NCI-H226 (cell line): ENCODE measurements around the gene RPL10.

Experiments
- DNase-seq: peaks from one replicate; pipeline ENCODE4 v3.0.0-alpha.2; 2015

RPL10 gene

GRCh38 chrX:154401918-154402621 is 3.9 kb downstream of the RPL10 start:
- no peak for DNase-seq

- DNase-seq = no peak
Observed at GRCh38 chrX:154402622-154403127, 4.5 kb downstream of the RPL10 start.

GRCh38 chrX:154403192-154403591 is 5.0 kb downstream of the RPL10 start:
- DNase-seq = no peak

DNA sequence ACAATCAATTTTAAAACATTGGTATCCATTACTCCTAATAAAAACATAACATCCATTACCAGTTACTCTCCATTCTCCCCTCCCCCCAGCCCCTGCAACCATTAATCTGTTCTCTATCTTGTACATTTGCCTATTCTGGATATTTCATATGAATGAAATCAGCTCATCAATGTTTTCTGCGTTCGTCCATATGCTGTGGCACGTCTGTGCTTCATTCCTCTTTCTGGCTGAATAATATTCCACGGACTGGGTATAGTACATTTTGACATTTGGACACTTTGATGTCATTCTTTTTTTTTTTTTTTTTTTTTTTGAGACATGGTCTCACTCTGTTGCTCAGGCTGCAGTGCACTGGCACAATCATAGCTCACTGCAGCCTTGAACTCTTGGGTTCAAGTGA is 5.7 kb downstream of the RPL10 start:
- DNase-seq = no peak

- DNase-seq = no peak
Observed at GRCh38 chrX:154404625-154405192, 6.5 kb downstream of the RPL10 start.

DNA sequence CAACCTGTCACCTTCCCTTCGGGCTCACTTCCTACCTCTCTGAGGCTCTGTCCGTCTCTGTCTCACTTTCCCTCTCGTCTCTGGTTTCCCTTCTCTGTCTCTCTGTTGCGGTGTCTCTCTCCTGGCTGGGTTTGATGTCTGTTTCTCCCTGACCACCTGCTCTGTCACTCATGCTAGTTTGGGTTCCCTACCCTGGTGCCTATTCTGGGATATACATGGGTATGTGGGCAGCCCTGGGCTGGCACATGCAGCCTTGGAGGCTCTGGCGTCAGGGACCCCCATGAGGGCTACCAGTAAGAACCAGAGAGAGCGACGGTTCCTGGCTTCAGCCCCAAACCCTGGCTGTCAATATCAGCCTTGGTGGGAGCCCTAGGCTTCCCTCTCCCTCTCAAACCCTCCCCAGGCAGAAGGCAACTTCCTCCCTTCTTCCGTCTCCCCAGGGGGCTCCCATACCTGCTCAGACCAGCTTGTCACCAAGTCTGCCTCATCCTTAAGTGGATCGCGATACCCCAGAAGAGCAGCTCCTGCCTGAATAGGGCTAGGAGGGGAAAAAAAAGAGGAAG is 10.6 kb downstream of the RPL10 start:
- DNase-seq = no peak

- peak; percentile 89 for DNase-seq
Observed at GRCh38 chrX:154409222-154409871, 11.2 kb downstream of the RPL10 start, which contains the start of gene DNASE1L1. TSS of gene DNASE1L1 (minus strand) at chrX:154409254. CDS start at chrX:154405568, 3,686 bp downstream.

DNA sequence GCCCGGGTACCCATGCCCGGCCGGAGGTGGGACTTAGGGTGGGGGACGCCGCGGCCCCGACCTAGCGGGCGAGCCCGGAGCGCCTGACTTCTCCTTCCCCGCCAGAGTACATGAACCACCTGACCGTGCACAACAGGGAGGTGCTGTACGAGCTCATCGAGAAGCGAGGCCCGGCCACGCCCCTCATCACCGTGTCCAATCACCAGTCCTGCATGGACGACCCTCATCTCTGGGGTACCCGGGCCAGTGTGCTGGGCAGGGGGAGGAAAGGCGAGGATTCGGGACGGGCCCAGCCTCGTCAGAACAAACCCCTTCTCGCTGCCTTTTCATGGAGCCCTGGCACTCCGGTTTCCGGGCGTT is 13.8 kb downstream of the RPL10 start:
- DNase-seq = peak; percentile 60

- no peak for DNase-seq
Observed at GRCh38 chrX:154412468-154412867, 14.3 kb downstream of the RPL10 start.

GRCh38 chrX:154413142-154413541 is 15.0 kb downstream of the RPL10 start:
- no peak for DNase-seq

GRCh38 chrX:154417157-154417556 is 19.0 kb downstream of the RPL10 start:
- no peak for DNase-seq

DNA sequence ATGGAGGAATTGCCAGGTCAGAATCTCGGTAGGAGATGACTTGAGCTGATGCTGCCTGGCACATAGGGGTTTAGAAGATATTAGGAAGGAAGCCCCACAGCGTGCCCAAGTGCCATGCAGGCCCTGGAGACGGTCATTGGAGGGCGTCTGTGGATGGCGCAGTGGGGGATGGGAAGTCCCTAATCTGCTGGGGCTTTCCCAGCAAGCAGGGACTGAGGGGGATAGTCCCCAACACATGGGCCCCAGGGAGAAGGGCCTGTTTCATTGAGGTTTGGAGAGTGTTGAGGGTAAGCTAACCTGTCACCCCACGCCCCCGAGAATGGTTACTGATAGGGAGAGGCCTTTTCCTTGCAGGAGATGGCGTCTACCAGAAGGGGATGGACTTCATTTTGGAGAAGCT is 21.0 kb downstream of the RPL10 start:
- no peak for DNase-seq

- no peak for DNase-seq
Observed at GRCh38 chrX:154419688-154420401, 21.7 kb downstream of the RPL10 start.

- no peak for DNase-seq
Observed at GRCh38 chrX:154420402-154420756, 22.2 kb downstream of the RPL10 start.

GRCh38 chrX:154426916-154427770 is 29.0 kb downstream of the RPL10 start:
- no peak for DNase-seq

DNA sequence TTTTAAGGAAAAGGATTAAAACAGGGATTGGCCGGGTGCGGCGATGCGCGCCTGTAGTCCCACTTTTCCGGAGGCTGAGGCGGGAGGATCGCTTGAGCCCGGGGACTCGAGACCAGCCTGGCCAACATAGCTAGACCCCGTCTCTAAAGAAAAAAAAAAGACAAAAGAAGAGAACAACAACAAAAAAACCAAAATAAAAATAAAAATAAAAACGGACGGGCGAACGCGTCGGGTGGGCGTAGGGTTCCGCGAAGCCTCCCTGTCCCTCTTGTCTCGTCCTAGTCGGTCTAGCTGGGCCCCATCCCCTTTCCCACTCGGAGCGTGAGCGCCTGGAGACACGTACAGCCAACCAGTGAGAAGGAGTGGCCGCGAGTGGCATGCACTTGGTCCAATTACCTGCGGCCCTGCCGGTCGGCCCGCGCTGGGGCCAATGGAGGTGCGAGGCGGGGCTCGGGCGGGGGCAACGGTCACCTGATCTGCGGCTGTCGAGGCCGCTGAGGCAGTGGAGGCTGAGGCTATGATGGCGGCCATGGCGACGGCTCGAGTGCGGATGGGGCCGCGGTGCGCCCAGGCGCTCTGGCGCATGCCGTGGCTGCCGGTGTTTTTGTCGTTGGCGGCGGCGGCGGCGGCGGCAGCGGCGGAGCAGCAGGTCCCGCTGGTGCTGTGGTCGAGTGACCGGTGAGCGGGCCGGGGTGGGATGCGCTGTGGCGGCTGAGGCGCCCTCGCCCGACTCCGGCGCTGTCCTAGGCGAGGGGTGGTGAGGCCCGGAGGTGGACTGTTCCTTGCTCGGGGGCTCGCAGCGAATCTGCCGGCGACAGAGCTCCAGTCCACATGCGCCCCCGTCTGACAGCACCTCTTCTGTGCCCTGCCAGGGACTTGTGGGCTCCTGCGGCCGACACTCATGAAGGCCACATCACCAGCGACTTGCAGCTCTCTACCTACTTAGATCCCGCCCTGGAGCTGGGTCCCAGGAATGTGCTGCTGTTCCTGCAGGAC is 30.3 kb downstream of the RPL10 start, which contains the start of gene ATP6AP1:
Gene ATP6AP1, plus strand, starts transcription at position 502 of the 996 bp plus-strand sequence. Its CDS starts 16 bp downstream, at position 518.
- DNase-seq = peak; percentile 91

- no peak for DNase-seq
Observed at GRCh38 chrX:154429711-154430110, 31.5 kb downstream of the RPL10 start.

DNA sequence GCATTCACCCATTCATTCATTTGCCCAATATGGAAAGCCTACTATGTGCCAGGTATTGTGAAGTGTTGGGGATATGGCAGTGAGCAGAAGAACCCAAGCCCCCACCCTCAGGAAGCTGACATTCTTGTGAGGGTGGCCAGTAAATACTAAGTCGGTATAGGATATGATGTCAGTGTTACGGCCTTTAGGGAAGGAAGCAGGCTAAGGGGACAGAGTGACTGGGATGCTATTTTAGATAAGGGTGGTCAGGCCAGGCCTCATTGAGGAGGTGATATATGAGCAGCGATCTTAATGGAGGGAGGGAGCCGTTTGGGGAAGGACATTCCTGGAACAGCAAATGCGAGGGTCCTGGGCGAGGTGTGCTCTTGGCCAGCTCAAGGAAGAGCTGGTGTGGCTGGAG is 32.3 kb downstream of the RPL10 start:
- no peak for DNase-seq

- DNase-seq = no peak
Observed at GRCh38 chrX:154430916-154431315, 32.7 kb downstream of the RPL10 start.

- DNase-seq = no peak
Observed at GRCh38 chrX:154431341-154431740, 33.2 kb downstream of the RPL10 start.

- DNase-seq = no peak
Observed at GRCh38 chrX:154432210-154432609, 34.0 kb downstream of the RPL10 start.
